Astrocyte (in vitro differentiated cells and primary cell): ENCODE data around the gene MCAM. TPM values are rescaled to one million over a fixed set of nuclear protein-coding genes. Genes with fewer than 3 reads are reported as not detected.

ENCODE experiments used
- DNase-seq: peaks from one replicate; pipeline ENCODE4 v3.0.0-alpha.2; 2010; ENCODE audit warnings: low read depth
- FAIRE-seq: peaks from 2 replicates; lab custom pipeline; 2011; peaks lifted over from hg19 to GRCh38; lab: Jason Lieb, UNC
- H2AFZ ChIP-seq: 2 replicates; pipeline ENCODE4 v1.6.0; 2012; ENCODE audit warnings: low read depth, low read length, inconsistent platforms
- H3K27ac ChIP-seq: 2 replicates; pipeline ENCODE4 v1.5.1; 2011; ENCODE audit warnings: low read depth, low read length, inconsistent platforms
- H3K27me3 ChIP-seq: 2 replicates; pipeline ENCODE4 v1.6.0; 2011; ENCODE audit warnings: low read length, inconsistent platforms; ENCODE audit not compliant: insufficient read depth
- H3K36me3 ChIP-seq: 2 replicates; pipeline ENCODE4 v1.5.1; 2011; ENCODE audit warnings: low read length, inconsistent platforms; ENCODE audit not compliant: insufficient read depth
- H3K4me1 ChIP-seq: 2 replicates; pipeline ENCODE4 v1.5.1; 2011; ENCODE audit warnings: low read length, inconsistent platforms; ENCODE audit not compliant: insufficient read depth
- H3K4me2 ChIP-seq: 2 replicates; pipeline ENCODE4 v1.6.0; 2012; ENCODE audit warnings: low read length, inconsistent platforms
- H3K4me3 ChIP-seq: 2 replicates; pipeline ENCODE4 v1.5.1; 2011; ENCODE audit warnings: low read depth, mild to moderate bottlenecking, low read length, inconsistent platforms; ENCODE audit not compliant: insufficient read depth
- H3K79me2 ChIP-seq: 2 replicates; pipeline ENCODE4 v1.6.0; 2012; ENCODE audit warnings: mild to moderate bottlenecking, low read length, inconsistent platforms; ENCODE audit not compliant: insufficient read depth
- H3K9ac ChIP-seq: 2 replicates; pipeline ENCODE4 v1.6.0; 2012; ENCODE audit warnings: mild to moderate bottlenecking, low read length, inconsistent platforms
- H3K9me3 ChIP-seq: 2 replicates; pipeline ENCODE4 v1.5.1; 2012; ENCODE audit warnings: low read depth, mild to moderate bottlenecking, low read length, inconsistent platforms; ENCODE audit not compliant: insufficient read depth
- H4K20me1 ChIP-seq: 2 replicates; pipeline ENCODE4 v1.6.0; 2012; ENCODE audit warnings: low read length, inconsistent platforms; ENCODE audit not compliant: insufficient read depth
- H3K27ac Mint-ChIP-seq: one replicate; pipeline ENCODE4 v1.8.0; 2021; ENCODE audit warnings: mild to moderate bottlenecking, mixed read lengths; ENCODE audit not compliant: unreplicated experiment
- H3K27me3 Mint-ChIP-seq: one replicate; pipeline ENCODE4 v1.8.0; 2021; ENCODE audit warnings: low read depth, mixed read lengths; ENCODE audit not compliant: unreplicated experiment
- H3K36me3 Mint-ChIP-seq: one replicate; pipeline ENCODE4 v1.8.0; 2021; ENCODE audit warnings: low read depth, mixed read lengths; ENCODE audit not compliant: unreplicated experiment
- H3K4me1 Mint-ChIP-seq: one replicate; pipeline ENCODE4 v1.8.0; 2021; ENCODE audit warnings: low read depth, mixed read lengths; ENCODE audit not compliant: unreplicated experiment
- H3K4me3 Mint-ChIP-seq: one replicate; pipeline ENCODE4 v1.8.0; 2021; ENCODE audit warnings: mild to moderate bottlenecking, moderate library complexity, mixed read lengths; ENCODE audit not compliant: unreplicated experiment
- H3K9me3 Mint-ChIP-seq: one replicate; pipeline ENCODE4 v1.8.0; 2021; ENCODE audit warnings: mild to moderate bottlenecking, mixed read lengths; ENCODE audit not compliant: unreplicated experiment
- EZH2 ChIP-seq: IDR thresholded peaks from 2 replicates; pipeline ENCODE4 v1.6.1; 2012; ENCODE audit warnings: mild to moderate bottlenecking, low read length, inconsistent platforms; ENCODE audit not compliant: insufficient read depth
- total RNA-seq: library from RNA; stranded (reverse); gene quantifications from 2 replicates; pipeline ENCODE4 v1.2.1, GENCODE V29; 2021
- TF ChIP-seq, protein P1 (sequence below): IDR thresholded peaks from 2 replicates; pipeline ENCODE4 v1.5.1; 2011; ENCODE audit warnings: low read depth, mild to moderate bottlenecking, inconsistent platforms, low read length, moderate library complexity; ENCODE audit not compliant: insufficient read depth

Gene MCAM
- total RNA-seq, 1 donor from 2014 or later, result 213 TPM

DNA sequence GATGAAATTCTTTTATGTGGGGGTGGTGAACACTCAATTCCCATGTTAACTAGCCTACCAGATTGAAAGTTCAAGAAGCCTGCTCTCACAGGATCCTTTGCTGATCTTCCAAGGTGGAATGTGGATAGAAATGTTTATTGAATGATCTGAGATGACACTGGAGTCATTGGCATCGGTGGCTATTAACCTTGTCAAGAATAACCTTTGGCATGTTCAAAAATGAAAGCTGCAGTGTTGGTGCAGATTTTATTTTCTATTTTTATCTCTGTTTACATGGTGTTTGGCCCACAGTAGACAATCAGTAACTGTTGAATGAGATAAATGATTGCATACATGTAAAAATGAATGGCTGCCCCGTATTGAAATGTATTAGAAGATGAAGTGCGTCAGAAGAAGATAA is 19.0 kb downstream of the MCAM start:
- peaks cover 27% of the 10 kb centered on the region for H3K36me3 Mint-ChIP-seq
- H3K9ac ChIP-seq, result no peak overlapping the region
- H2AFZ ChIP-seq, result no peak overlapping the region
- peaks cover 8% of the 10 kb centered on the region for H3K4me1 Mint-ChIP-seq
- no peak overlapping the region for H3K4me3 ChIP-seq
- no peaks in the 10 kb centered on the region for H3K4me1 ChIP-seq
- no peaks in the 10 kb centered on the region for H3K79me2 ChIP-seq
- H3K27me3 Mint-ChIP-seq, result no peaks in the 10 kb centered on the region
- no peak for DNase-seq
- no peaks in the 10 kb centered on the region for H3K27me3 ChIP-seq
- peak overlapping the region; percentile 31 for H3K27ac Mint-ChIP-seq
- H3K4me3 Mint-ChIP-seq, result no peak overlapping the region
- H3K4me2 ChIP-seq, result no peak overlapping the region
- no peaks in the 10 kb centered on the region for H3K9me3 Mint-ChIP-seq
- TF ChIP-seq EZH2, result no peak
- TF ChIP-seq, protein P1, sequence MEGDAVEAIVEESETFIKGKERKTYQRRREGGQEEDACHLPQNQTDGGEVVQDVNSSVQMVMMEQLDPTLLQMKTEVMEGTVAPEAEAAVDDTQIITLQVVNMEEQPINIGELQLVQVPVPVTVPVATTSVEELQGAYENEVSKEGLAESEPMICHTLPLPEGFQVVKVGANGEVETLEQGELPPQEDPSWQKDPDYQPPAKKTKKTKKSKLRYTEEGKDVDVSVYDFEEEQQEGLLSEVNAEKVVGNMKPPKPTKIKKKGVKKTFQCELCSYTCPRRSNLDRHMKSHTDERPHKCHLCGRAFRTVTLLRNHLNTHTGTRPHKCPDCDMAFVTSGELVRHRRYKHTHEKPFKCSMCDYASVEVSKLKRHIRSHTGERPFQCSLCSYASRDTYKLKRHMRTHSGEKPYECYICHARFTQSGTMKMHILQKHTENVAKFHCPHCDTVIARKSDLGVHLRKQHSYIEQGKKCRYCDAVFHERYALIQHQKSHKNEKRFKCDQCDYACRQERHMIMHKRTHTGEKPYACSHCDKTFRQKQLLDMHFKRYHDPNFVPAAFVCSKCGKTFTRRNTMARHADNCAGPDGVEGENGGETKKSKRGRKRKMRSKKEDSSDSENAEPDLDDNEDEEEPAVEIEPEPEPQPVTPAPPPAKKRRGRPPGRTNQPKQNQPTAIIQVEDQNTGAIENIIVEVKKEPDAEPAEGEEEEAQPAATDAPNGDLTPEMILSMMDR, result no peak
- no peaks in the 10 kb centered on the region for H4K20me1 ChIP-seq
- FAIRE-seq, result no peak
- H3K36me3 ChIP-seq, result peaks cover 31% of the 10 kb centered on the region
- H3K27ac ChIP-seq, result no peak overlapping the region
- H3K9me3 ChIP-seq, result no peaks in the 10 kb centered on the region

DNA sequence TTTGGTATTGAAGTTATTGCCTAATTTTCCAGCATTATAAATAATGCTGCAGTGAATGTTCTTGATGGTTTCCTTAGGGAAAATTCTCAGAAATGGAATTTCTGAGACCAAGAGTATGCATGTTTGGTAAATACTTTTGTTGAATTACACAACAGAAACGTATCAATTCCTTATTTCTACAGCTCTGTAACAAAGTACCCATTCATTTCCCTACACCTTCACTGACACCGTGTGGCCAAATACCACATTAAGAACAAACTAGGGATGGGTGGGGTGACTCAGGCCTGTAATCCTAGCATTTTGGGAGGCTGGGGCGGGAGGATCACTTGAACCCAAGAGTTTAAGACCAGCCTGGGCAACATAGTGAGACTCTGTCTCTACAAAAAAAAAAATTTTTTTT is 21.8 kb downstream of the MCAM start:
- H3K4me1 ChIP-seq, result no peaks in the 10 kb centered on the region
- no peaks in the 10 kb centered on the region for H3K27me3 Mint-ChIP-seq
- no peak overlapping the region for H3K27ac Mint-ChIP-seq
- H3K4me1 Mint-ChIP-seq, result peaks cover 8% of the 10 kb centered on the region
- H3K36me3 Mint-ChIP-seq, result peaks cover 23% of the 10 kb centered on the region
- H3K4me3 ChIP-seq, result no peak overlapping the region
- H3K4me2 ChIP-seq, result no peak overlapping the region
- FAIRE-seq (no peak), DNase-seq (no peak)
- no peak overlapping the region for H2AFZ ChIP-seq
- H3K9me3 Mint-ChIP-seq, result no peaks in the 10 kb centered on the region
- no peak overlapping the region for H3K27ac ChIP-seq
- no peaks in the 10 kb centered on the region for H3K27me3 ChIP-seq
- peaks cover 30% of the 10 kb centered on the region for H3K36me3 ChIP-seq
- peaks cover 6% of the 10 kb centered on the region for H3K9me3 ChIP-seq
- no peak overlapping the region for H3K4me3 Mint-ChIP-seq
- no peaks in the 10 kb centered on the region for H4K20me1 ChIP-seq
- H3K9ac ChIP-seq, result no peak overlapping the region
- no peaks in the 10 kb centered on the region for H3K79me2 ChIP-seq
- TF ChIP-seq, protein P1, result no peak
- no peak for TF ChIP-seq EZH2

GRCh38 chr11:119293461-119293860 is 23.5 kb downstream of the MCAM start:
- Histone ChIP-seq H3K4me2 (no peak overlapping the region), H3K4me1 (no peaks in the 10 kb centered on the region), H3K79me2 (no peaks in the 10 kb centered on the region), H4K20me1 (no peaks in the 10 kb centered on the region), H3K9me3 (peaks cover 6% of the 10 kb centered on the region), H3K27ac (no peak overlapping the region), H3K27me3 (no peaks in the 10 kb centered on the region), H3K9ac (no peak overlapping the region), H2AFZ (no peak overlapping the region), H3K4me3 (no peak overlapping the region), H3K36me3 (peaks cover 24% of the 10 kb centered on the region)
- Mint-ChIP-seq H3K27ac (no peak overlapping the region), H3K4me1 (peaks cover 8% of the 10 kb centered on the region), H3K36me3 (peaks cover 20% of the 10 kb centered on the region), H3K27me3 (no peaks in the 10 kb centered on the region), H3K4me3 (no peak overlapping the region), H3K9me3 (no peaks in the 10 kb centered on the region)
- DNase-seq (no peak), FAIRE-seq (no peak)
- no peak for TF ChIP-seq EZH2
- TF ChIP-seq, protein P1, result no peak
